ENCODE results near the gene COA6. TPM values are rescaled to one million over a fixed set of nuclear protein-coding genes. Genes with fewer than 3 reads are reported as not detected.
A peak's percentile ranks its signal among the peaks of the same experiment; 100 is the strongest.

Gene COA6
- total and polyA plus RNA-seq, 8 donors: 23.3 to 27.4 (median 24.5) TPM

DNA sequence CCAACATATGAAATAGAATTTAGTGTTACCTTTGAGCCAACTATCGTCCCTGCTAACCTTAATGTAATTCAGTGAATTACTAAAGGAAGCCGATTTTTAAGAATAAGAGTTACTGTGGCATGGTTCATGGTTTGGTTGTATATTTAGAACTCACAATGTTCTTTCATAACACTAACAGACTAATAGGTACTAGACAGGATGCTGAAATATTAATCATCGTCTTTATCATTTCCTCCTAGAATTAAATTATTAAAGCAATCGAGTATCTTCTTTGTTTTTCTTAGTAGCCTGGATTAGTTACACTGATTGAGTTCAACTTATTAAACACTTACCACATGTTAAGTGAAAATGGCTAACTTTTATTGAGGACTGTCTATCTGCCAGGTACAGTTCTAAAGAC, 58.0 kb downstream of the COA6 start:
- ATAC-seq: no peak
- Histone ChIP-seq H3K27ac (no peak overlapping the region), H3K36me3 (peaks cover 0 to 48% of the 10 kb centered on the region in 2 donors), H3K27me3 (no peaks in the 10 kb centered on the region), H3K9me3 (no peaks in the 10 kb centered on the region), H3K4me1 (no peaks in the 10 kb centered on the region), H3K4me3 (no peak overlapping the region)
- TF ChIP-seq, protein P1, sequence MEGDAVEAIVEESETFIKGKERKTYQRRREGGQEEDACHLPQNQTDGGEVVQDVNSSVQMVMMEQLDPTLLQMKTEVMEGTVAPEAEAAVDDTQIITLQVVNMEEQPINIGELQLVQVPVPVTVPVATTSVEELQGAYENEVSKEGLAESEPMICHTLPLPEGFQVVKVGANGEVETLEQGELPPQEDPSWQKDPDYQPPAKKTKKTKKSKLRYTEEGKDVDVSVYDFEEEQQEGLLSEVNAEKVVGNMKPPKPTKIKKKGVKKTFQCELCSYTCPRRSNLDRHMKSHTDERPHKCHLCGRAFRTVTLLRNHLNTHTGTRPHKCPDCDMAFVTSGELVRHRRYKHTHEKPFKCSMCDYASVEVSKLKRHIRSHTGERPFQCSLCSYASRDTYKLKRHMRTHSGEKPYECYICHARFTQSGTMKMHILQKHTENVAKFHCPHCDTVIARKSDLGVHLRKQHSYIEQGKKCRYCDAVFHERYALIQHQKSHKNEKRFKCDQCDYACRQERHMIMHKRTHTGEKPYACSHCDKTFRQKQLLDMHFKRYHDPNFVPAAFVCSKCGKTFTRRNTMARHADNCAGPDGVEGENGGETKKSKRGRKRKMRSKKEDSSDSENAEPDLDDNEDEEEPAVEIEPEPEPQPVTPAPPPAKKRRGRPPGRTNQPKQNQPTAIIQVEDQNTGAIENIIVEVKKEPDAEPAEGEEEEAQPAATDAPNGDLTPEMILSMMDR (IDR thresholded peaks at IDR 0.05): no peak
- intact Hi-C loops (cut with DNase I): no loop called here
- no peak for DNase-seq

DNA sequence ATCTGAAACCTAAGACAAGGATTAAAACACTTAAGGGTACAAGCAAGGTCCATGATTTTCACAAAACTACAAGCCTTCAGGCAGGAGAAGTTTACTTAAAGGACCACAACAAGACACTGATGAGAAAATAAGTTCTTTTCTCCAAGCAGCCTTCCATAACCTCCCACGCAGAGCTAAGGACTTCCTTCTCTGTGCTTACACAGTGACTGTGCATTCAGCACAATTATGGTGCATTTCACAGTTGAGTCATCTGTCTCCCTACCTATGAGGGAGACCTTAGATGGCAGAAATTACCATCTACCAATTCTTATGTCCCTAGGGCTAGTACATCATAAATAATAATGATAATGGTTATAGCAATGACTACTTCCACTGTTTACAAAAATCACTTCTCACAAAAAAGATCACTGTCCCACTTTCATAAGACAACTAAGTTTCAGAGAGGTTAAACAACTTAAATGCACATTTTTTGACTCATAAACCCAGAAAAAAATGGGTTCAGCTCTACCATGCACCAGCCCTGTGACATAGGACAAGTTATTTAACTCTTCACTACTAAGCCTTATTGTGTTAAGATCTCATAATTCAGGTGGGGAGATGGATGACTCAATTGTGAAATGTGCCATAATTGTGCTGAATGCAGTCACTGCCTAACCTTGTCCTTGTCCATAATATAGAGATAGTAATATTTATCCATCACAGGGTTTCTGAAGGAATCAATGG, 60.5 kb downstream of the COA6 start:
- TF ChIP-seq, protein P1 (IDR thresholded peaks at IDR 0.05): no peak
- H3K4me1 ChIP-seq: no peaks in the 10 kb centered on the region
- intact Hi-C loops (cut with DNase I): no loop called here
- no peak for DNase-seq
- H3K9me3 ChIP-seq: no peaks in the 10 kb centered on the region
- peaks cover 0 to 43% of the 10 kb centered on the region in 2 donors for H3K36me3 ChIP-seq
- peak; percentile 59 for ATAC-seq
- no peak overlapping the region for H3K4me3 ChIP-seq
- H3K27me3 ChIP-seq: no peaks in the 10 kb centered on the region
- H3K27ac ChIP-seq: no peak overlapping the region

Other genes with a start within 250 kb of the COA6 start
- 10 to 100 TPM; 20.9 to 23.8 TPM for gene TARBP1, start 105.7 kb downstream of the COA6 start, total RNA-seq
- gene TARBP1, start 105.7 kb downstream of the COA6 start, polyA plus RNA-seq (ENCODE audit: insufficient read length in 6 of 6): 100 to 1,000 TPM in 3 of 6 donors, 10 to 100 TPM in 3; 67.1 to 113 (median 100) TPM
- gene IRF2BP2, start 236.7 kb downstream of the COA6 start, total RNA-seq: 100 to 1,000 TPM; 114 to 135 TPM
- 100 to 1,000 TPM; 159 to 236 (median 184) TPM for gene IRF2BP2, start 236.7 kb downstream of the COA6 start, polyA plus RNA-seq (ENCODE audit: insufficient read length in 6 of 6)

Measured in left lung (tissue), 10 donors.